Stimulated activated CD8-positive, alpha-beta memory T cell treated with anti-CD3 and anti-CD28 coated beads, Interleukin-15, amount 100 ng/mL, for 48 hours (primary cell): ENCODE measurements around the gene NEO1.
A peak's percentile ranks its signal among the peaks of the same experiment; 100 is the strongest.

Experiments
- DNase-seq, 2 donors: peaks; one replicate each; pipeline ENCODE4 v3.0.0-alpha.2; 2020; ENCODE audit warnings: low read depth in 2 of 2

The NEO1 gene

DNA sequence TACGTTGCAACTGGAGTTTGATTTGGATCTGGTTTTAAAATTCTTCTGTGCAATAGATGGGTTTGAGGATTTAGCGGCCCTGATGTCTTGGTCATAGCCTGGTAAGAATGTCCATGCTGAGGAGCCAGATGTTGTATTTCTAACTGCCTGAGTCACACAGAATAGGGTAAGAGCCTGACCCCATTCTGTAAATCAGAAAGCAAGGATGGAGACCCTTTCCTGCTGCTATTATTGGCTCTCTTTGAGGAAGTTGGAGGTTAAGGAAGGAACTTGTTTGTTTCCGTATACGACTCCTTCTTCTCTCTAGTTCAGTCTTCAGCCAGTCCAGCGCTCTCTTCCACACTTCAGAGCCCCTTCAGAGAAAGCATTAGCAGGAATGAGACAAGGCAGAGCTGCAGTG, 251.4 kb downstream of the NEO1 start:
- DNase-seq, result no peak

DNA sequence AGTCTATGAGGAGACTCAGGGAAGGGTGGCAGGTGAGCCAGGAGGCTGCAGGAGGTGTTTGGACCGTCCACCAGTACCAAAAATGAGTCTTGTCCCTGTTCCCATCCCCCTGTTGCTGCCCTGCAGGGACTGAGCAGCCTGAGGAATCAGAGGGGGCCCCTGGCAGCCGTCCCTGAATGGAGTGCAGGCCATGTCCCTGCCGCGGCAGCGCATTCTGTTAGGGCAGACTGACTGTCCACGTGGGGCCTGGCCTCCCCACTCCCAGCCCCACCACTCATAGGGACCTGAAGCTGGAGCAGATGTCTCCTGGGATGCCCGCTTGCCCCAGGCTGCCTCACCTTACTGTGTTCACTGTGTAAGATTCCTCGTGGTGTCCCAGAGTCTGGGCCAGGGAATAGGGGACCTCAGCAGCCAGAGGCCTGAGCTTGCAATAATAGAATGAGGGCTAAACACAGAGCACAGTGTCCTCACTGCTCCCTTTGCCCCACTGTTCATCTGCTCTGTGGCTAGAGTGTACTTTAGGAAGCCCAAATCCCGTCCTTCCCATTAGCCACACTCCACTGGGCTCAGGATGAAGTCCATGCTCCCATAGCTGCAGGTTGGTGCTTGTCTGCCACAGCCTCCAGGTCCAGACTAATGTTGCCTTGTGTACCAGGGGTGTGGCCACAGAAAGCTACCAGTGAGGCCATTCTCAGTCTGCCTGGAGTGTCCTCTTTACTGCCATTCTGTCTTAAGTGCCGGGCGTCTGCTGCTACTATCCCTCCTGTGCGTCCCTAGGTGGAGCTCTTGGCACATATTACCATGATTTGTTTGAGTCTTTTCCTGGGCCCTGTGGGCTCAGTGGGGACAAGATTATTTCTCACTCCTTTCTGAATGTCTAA, 253.3 kb downstream of the NEO1 start:
- no peak for DNase-seq

DNA sequence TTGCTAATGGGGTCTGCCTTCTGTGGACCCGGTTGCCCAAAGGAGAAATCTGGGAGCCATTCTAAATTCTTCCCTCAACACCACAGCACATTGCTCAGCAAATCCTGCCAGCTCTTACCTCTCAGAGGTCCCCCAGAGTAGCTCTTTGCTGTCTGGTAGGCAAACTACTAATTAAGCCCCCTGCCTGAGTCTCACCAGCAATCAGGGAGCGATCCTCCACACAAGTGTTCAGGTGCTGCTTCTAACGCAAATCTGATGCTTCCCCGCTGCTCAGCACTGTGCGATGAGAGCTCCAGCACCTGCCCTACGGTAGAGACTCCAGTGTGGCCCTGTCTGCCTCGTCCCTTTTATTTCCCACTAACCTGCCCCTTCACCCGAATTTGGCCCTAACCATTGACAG, 256.0 kb downstream of the NEO1 start:
- DNase-seq, result no peak

GRCh38 chr15:73313861-73314260, 261.6 kb downstream of the NEO1 start:
- DNase-seq, result no peak

- DNase-seq, result no peak
These were observed 265.6 kb downstream of the NEO1 start for GRCh38 chr15:73317651-73318462.

GRCh38 chr15:73318463-73319351, 266.4 kb downstream of the NEO1 start:
- DNase-seq, result peak in 1 of 2 donors; percentile 20

DNA sequence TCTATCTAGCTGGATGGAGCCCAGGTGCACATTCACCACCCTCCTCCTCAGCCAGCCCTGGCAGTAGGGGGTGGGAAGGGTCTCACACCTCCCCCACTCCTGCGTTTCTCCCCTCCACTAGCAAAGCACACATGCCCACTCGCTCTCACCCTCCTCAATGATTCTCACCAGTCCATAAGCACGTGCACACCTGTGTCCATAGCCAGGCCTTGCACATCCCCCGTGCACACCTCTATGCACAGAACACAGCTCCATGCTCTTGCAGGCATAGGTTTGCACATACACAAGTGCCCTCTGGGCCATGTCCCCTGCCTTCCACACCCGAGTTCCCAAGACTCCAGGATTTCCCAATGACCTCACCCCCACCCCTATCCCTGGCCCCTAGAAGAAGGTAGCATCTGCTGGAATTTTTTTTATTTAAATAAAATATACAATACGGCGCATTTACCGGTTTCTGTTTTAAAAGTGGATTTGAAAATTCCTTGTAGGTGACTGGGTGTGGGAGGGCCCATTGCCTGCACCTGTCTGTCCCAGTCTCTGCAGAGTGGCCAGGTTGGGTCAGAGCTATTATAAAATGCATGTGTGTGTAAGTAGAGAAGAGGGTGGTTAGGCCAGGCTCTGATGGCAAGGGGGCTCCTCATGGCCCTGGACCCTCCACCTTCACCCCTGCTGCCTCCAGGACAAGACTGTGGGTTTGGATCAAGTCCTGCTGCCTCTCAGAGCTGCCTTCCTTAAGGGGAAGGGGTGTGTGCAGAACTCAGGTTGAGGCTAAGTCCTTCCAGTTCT, 267.4 kb downstream of the NEO1 start:
- no peak for DNase-seq

DNA sequence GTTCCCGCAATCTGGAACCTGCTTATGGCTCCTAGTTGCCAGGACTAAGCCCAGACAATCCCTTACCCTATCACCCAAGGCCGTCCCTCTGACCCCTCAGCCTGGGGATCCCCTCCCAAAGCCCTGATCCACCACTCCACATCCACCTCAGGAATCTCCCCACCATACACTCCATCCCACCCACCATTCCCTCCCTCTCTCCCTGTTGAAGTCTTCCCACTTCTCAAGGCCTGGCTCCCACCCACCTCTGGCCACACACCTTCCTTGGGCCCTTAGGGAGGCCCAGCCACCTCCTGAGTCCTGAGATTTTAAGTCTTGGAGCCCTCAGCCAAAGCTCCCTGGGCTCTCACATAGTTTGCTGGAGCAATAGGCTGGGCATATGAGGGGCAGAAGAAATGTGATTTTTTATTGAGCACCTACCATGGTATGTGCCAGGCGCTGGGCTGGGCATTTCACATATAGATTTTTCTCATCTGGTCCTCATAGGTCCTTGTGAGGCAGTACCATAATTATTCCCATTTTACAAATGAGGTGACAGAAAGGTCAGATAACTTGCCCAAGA, 268.4 kb downstream of the NEO1 start:
- no peak for DNase-seq

DNA sequence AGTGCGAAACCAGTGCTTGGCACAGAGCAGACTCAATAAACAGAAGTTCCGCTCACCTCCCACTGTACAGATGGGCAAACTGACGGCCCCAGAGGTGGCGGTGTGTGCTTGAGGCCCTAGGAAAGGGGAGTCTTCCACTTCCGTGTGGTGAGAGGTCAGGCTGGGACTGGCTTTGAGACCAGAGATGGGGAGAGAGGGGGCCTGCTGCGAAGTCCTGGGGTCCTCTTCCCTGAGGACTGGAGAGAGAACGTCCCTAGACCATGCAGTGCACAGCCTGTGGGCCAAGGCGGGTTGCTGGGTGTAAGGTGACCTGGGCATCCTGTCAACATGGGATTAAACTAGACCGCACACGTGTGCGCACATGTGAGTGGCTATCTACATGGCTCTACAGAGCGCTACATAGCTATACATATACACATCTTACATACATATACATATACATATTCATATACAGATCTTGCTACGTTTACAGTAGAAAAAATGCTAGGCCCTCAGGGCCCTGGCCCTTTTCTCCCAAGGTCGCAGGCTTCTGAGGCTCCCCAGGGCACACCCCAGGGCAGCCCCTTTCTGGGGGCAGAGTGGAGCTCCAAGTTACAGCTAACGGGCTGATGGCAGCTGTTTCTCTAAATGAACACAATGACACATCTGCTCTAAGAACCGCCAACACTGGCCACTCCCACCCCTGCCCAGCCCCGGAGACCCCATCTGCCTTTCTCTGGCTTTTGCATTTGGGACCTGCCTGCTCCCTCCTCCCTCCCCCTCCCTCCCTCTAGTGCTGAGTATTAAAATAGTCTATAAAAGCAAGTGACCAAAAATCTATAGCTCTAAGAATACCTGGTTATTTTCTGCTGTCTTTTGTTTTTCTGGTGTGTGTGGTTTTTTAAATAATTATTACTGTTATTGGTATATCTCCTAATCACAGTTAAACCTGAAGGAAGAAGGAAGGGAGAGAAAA, 269.5 kb downstream of the NEO1 start:
- DNase-seq, result no peak

DNA sequence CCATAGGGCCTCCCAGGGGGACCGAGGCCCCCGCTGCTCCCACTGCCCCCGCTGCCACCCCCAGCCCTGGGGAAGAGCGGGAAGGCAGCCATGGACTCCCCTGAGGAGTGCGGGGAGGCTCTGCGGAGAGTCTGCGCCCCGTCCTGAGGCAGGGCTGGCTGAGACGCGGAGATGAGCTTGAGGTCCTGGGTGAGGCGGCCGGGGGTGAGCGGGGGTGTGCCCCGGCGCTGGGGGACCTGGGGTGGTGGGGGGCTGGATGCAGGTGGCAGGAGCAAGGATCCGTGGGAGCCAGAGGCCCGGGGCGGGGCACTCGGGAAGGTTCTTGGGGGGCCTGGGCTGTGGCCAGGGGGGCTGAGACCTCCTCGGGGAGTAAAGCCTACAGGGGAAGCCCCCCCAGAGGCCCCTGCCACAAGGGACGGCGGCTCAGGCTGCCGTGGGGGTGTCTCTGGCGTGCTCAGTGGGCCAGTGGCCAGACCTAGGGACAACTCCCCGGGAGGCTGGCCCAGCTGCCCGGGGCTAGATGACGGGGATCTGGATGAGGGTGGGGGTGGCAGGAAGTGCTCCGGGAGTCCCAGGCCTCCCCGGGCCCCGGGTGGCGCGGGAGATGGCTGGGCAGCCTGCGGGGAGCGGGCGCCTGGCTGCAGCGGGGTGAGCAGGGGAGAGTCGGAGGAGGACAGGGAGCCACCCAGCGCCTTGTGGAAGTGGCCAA, 270.6 kb downstream of the NEO1 start:
- no peak for DNase-seq

- DNase-seq, result no peak
These were observed 271.2 kb downstream of the NEO1 start for GRCh38 chr15:73323374-73323955.

GRCh38 chr15:73323956-73324355, 271.7 kb downstream of the NEO1 start:
- no peak for DNase-seq

DNA sequence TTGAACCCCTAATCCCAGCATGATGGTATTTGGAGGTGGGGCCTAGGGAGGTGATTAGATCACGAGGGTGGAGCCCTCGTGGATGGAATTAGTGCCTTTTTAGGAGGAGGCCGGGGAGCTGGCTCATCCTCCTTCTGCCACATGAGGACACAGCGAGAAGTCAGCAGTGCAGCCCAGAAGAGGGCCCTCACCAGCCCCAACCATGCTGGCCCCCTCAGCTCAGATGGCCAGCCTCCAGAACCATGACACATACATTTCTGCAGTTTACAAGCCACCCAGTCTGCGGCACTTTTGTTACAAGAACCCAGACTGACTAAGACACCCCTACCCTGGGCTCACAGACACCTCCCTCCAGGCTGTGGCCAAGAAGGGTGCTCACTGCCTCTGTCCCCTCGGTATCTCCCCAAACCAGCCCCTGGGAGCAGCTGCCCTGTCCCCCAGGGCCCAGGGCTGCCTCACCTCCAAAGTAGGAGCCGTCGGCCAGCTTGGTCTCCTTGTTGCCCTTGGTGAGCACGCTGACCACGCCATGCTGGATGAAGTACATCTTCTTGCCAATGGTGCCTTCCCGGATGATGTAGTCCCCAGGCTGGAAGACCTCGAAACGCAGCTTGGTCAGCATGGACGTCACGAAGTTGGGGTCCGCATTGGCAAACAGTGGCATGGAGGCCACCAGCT, 272.4 kb downstream of the NEO1 start:
- DNase-seq, result no peak

- peak in 1 of 2 donors; percentile 10 for DNase-seq
These were observed 273.1 kb downstream of the NEO1 start for GRCh38 chr15:73325191-73325861.

DNA sequence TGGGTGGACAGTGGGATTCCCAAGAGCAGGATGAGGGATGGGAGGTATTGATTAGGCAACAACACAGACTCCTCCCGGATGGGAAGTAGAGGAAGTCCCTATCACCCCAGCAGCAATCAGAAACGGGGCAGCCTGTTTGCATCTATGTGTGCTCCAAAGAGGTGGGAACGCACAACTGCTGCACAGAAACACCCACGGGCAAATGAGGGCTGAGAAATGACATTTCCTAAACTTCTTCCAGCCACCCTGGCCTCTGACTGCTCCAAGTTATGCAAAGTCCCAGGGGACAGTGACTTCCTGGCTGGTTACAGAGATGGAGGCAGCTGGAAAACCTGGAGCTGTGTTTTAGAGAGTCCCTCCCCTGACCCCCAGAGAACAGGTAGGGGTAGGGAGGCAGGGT, 273.9 kb downstream of the NEO1 start:
- no peak for DNase-seq

GRCh38 chr15:73328149-73328820, 276.0 kb downstream of the NEO1 start:
- DNase-seq, result no peak

DNA sequence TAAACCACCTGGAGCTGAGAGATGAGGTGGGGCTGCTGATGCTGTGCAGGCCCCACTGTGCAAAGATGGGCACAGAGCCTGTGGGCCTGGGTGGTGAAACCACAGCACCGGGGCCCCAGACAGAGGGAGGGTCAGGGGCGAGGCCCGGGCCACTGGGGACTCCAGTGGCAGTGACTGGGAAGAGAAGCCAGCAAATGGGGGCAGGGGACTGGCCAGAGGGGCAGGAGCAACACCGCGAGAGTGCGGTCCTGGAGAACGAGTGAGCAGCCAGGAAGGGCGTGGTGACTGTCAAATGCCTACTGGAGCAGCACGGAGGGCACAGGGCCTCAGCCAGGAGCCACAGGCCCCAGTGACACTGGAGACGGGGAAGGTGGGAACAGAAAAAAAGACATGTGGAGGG, 276.7 kb downstream of the NEO1 start:
- no peak for DNase-seq
